Measurements from ENCODE around the gene TLE2. TPM values are rescaled to one million over a fixed set of nuclear protein-coding genes. Genes with fewer than 3 reads are reported as not detected.

Gene TLE2
- total RNA-seq, 1 donor from 2014 or later: 13.7 TPM

- H3K4me1 Mint-ChIP-seq (ENCODE audit: low read depth): peaks cover 22% of the 10 kb centered on the region
- H3K36me3 Mint-ChIP-seq (ENCODE audit: low read depth): no peaks in the 10 kb centered on the region
- peak; percentile 96 for DNase-seq (ENCODE audit: low spot score)
- H3K27ac Mint-ChIP-seq (ENCODE audit: unreplicated experiment): peak within 1 kb of the TSS; percentile 41
- no peaks in the 10 kb centered on the region for H3K9me3 Mint-ChIP-seq (ENCODE audit: low read depth)
- H3K4me3 Mint-ChIP-seq (ENCODE audit: unreplicated experiment): peak within 1 kb of the TSS; percentile 90
- no peak for TF ChIP-seq CTCF (IDR thresholded peaks at IDR 0.05)
- peaks cover 12% of the 10 kb centered on the region for H3K27me3 Mint-ChIP-seq (ENCODE audit: low read depth)
Measured at GRCh38 chr19:2977001-2977745, 51.9 kb downstream of the TLE2 start, which contains the start of gene TLE6. Gene TLE6, plus strand, starts transcription at chr19:2977564. Its CDS starts 670 bp downstream, at chr19:2978234.

- Mint-ChIP-seq H3K27ac (ENCODE audit: unreplicated experiment) (no peak overlapping the region), H3K36me3 (ENCODE audit: low read depth) (no peaks in the 10 kb centered on the region), H3K9me3 (ENCODE audit: low read depth) (no peaks in the 10 kb centered on the region), H3K4me1 (ENCODE audit: low read depth) (peaks cover 18% of the 10 kb centered on the region), H3K27me3 (ENCODE audit: low read depth) (peaks cover 12% of the 10 kb centered on the region), H3K4me3 (ENCODE audit: unreplicated experiment) (peak overlapping the region; percentile 90)
- no peak for TF ChIP-seq CTCF (IDR thresholded peaks at IDR 0.05)
- no peak for DNase-seq (ENCODE audit: low spot score)
Measured at GRCh38 chr19:2976609-2977000, 52.5 kb downstream of the TLE2 start.

- Mint-ChIP-seq H3K9me3 (ENCODE audit: low read depth) (no peaks in the 10 kb centered on the region), H3K36me3 (ENCODE audit: low read depth) (no peaks in the 10 kb centered on the region), H3K4me3 (ENCODE audit: unreplicated experiment) (no peak overlapping the region), H3K27me3 (ENCODE audit: low read depth) (peaks cover 12% of the 10 kb centered on the region), H3K4me1 (ENCODE audit: low read depth) (peaks cover 18% of the 10 kb centered on the region), H3K27ac (ENCODE audit: unreplicated experiment) (no peak overlapping the region)
- no peak for TF ChIP-seq CTCF (IDR thresholded peaks at IDR 0.05)
- DNase-seq (ENCODE audit: low spot score): no peak
Measured at GRCh38 chr19:2974342-2975041, 54.6 kb downstream of the TLE2 start.

GRCh38 chr19:2973229-2973628 lies 55.9 kb downstream of the TLE2 start:
- no peak overlapping the region for H3K4me3 Mint-ChIP-seq (ENCODE audit: unreplicated experiment)
- no peak for TF ChIP-seq CTCF (IDR thresholded peaks at IDR 0.05)
- H3K36me3 Mint-ChIP-seq (ENCODE audit: low read depth): no peaks in the 10 kb centered on the region
- peaks cover 18% of the 10 kb centered on the region for H3K4me1 Mint-ChIP-seq (ENCODE audit: low read depth)
- peaks cover 12% of the 10 kb centered on the region for H3K27me3 Mint-ChIP-seq (ENCODE audit: low read depth)
- H3K9me3 Mint-ChIP-seq (ENCODE audit: low read depth): no peaks in the 10 kb centered on the region
- no peak overlapping the region for H3K27ac Mint-ChIP-seq (ENCODE audit: unreplicated experiment)
- DNase-seq (ENCODE audit: low spot score): no peak

- H3K27ac Mint-ChIP-seq (ENCODE audit: unreplicated experiment): no peak overlapping the region
- no peaks in the 10 kb centered on the region for H3K9me3 Mint-ChIP-seq (ENCODE audit: low read depth)
- peaks cover 4% of the 10 kb centered on the region for H3K4me1 Mint-ChIP-seq (ENCODE audit: low read depth)
- no peaks in the 10 kb centered on the region for H3K36me3 Mint-ChIP-seq (ENCODE audit: low read depth)
- no peak for DNase-seq (ENCODE audit: low spot score)
- TF ChIP-seq CTCF (IDR thresholded peaks at IDR 0.05): no peak
- H3K4me3 Mint-ChIP-seq (ENCODE audit: unreplicated experiment): no peak overlapping the region
- peaks cover 5% of the 10 kb centered on the region for H3K27me3 Mint-ChIP-seq (ENCODE audit: low read depth)
Measured at GRCh38 chr19:2970201-2970835, 58.8 kb downstream of the TLE2 start.

All from chondrocyte (in vitro differentiated cells).